Chondrocyte (in vitro differentiated cells): ENCODE measurements around the gene ABCF1. TPM values are rescaled to one million over a fixed set of nuclear protein-coding genes. Genes with fewer than 3 reads are reported as not detected.
A peak's percentile ranks its signal among the peaks of the same experiment; 100 is the strongest.

ENCODE experiments used
- DNase-seq: peaks from one replicate; pipeline ENCODE4 v3.0.0; 2021; ENCODE audit warnings: mixed read lengths, low spot score
- H3K27ac Mint-ChIP-seq: one replicate; pipeline ENCODE4 v1.8.0; 2021; ENCODE audit warnings: mild to moderate bottlenecking, moderate library complexity, mixed read lengths; ENCODE audit not compliant: unreplicated experiment
- H3K27me3 Mint-ChIP-seq: 2 replicates; pipeline ENCODE4 v1.8.0; 2021; ENCODE audit warnings: low read depth, mixed read lengths
- H3K36me3 Mint-ChIP-seq: 2 replicates; pipeline ENCODE4 v1.8.0; 2021; ENCODE audit warnings: low read depth, mixed read lengths
- H3K4me1 Mint-ChIP-seq: 2 replicates; pipeline ENCODE4 v1.8.0; 2021; ENCODE audit warnings: low read depth, mild to moderate bottlenecking, mixed read lengths
- H3K4me3 Mint-ChIP-seq: one replicate; pipeline ENCODE4 v1.8.0; 2021; ENCODE audit warnings: mild to moderate bottlenecking, moderate library complexity, mixed read lengths; ENCODE audit not compliant: unreplicated experiment
- H3K9me3 Mint-ChIP-seq: 2 replicates; pipeline ENCODE4 v1.8.0; 2021; ENCODE audit warnings: low read depth, mixed read lengths
- total RNA-seq: library from RNA; stranded (reverse); gene quantifications from 3 replicates; pipeline ENCODE4 v1.2.1, GENCODE V29; 2021
- TF ChIP-seq, protein P1 (sequence below): fragments of 200-600 bp; sonication (generic); IDR thresholded peaks from 2 replicates; pipeline ENCODE4 v1.5.0; 2021; ENCODE audit warnings: antibody characterized with exemption, mild to moderate bottlenecking, moderate library complexity

Gene ABCF1
- total RNA-seq, 1 donor from 2014 or later = 53.0 TPM

- no peak for DNase-seq
- H3K36me3 Mint-ChIP-seq = peaks cover 19% of the 10 kb centered on the region
- no peaks in the 10 kb centered on the region for H3K27me3 Mint-ChIP-seq
- peak overlapping the region; percentile 99 for H3K4me3 Mint-ChIP-seq
- H3K4me1 Mint-ChIP-seq = peaks cover 54% of the 10 kb centered on the region
- no peaks in the 10 kb centered on the region for H3K9me3 Mint-ChIP-seq
- TF ChIP-seq, protein P1, sequence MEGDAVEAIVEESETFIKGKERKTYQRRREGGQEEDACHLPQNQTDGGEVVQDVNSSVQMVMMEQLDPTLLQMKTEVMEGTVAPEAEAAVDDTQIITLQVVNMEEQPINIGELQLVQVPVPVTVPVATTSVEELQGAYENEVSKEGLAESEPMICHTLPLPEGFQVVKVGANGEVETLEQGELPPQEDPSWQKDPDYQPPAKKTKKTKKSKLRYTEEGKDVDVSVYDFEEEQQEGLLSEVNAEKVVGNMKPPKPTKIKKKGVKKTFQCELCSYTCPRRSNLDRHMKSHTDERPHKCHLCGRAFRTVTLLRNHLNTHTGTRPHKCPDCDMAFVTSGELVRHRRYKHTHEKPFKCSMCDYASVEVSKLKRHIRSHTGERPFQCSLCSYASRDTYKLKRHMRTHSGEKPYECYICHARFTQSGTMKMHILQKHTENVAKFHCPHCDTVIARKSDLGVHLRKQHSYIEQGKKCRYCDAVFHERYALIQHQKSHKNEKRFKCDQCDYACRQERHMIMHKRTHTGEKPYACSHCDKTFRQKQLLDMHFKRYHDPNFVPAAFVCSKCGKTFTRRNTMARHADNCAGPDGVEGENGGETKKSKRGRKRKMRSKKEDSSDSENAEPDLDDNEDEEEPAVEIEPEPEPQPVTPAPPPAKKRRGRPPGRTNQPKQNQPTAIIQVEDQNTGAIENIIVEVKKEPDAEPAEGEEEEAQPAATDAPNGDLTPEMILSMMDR = no peak
- H3K27ac Mint-ChIP-seq = peak overlapping the region; percentile 100
These were observed 44.1 kb downstream of the ABCF1 start for GRCh38 chr6:30615219-30615957.

GRCh38 chr6:30615958-30616810 is 44.9 kb downstream of the ABCF1 start:
- DNase-seq = no peak
- peaks cover 19% of the 10 kb centered on the region for H3K36me3 Mint-ChIP-seq
- H3K27me3 Mint-ChIP-seq = no peaks in the 10 kb centered on the region
- H3K4me1 Mint-ChIP-seq = peaks cover 48% of the 10 kb centered on the region
- no peaks in the 10 kb centered on the region for H3K9me3 Mint-ChIP-seq
- peak overlapping the region; percentile 99 for H3K4me3 Mint-ChIP-seq
- H3K27ac Mint-ChIP-seq = peak overlapping the region; percentile 100
- TF ChIP-seq, protein P1 = no peak

DNA sequence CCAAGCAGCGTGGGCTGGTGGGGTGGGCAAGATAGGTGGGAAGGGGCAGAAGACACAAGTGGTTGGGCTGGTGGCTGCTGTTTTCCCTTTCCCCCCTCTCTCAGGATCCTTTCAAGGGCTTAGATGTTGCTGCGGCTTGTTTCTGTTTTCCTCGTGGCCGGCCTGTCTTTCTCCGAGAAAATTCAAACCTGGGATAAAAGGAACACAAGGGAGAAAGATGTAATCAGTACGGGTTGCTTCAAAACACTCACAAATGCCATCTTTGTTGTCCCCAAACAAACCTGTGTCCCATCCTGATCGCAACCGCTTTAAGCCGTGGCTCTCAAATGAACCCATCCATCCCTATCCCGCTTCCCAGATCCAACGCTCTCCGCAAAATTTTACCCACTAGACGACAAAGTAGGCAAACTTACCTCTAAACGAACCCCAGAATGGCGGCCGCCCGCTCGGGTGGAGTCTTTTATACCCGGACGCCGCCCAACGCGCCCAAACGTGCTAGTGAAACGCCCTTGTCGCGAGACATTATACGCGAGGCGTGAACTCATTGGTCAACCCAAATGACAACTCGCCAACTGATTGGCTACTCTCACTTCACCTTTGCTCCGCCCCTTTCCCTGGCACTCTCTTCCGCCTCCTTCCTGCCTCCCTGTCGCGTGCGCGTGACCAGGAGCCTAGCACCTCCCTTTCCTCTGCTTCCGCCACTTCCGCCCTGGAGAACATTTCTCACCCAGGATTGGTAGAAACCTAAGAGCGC is 45.7 kb downstream of the ABCF1 start, which contains the start of gene PPP1R10:
TSS of gene PPP1R10 (minus strand) at position 433 of the 754 bp plus-strand sequence. CDS start 7,299 bp downstream, outside the sequence.
- peaks cover 40% of the 10 kb centered on the region for H3K4me1 Mint-ChIP-seq
- TF ChIP-seq, protein P1 = no peak
- no peaks in the 10 kb centered on the region for H3K9me3 Mint-ChIP-seq
- peaks cover 19% of the 10 kb centered on the region for H3K36me3 Mint-ChIP-seq
- H3K27ac Mint-ChIP-seq = peak within 1 kb of the TSS; percentile 100
- DNase-seq = peak; percentile 100
- no peaks in the 10 kb centered on the region for H3K27me3 Mint-ChIP-seq
- H3K4me3 Mint-ChIP-seq = peak within 1 kb of the TSS; percentile 99

DNA sequence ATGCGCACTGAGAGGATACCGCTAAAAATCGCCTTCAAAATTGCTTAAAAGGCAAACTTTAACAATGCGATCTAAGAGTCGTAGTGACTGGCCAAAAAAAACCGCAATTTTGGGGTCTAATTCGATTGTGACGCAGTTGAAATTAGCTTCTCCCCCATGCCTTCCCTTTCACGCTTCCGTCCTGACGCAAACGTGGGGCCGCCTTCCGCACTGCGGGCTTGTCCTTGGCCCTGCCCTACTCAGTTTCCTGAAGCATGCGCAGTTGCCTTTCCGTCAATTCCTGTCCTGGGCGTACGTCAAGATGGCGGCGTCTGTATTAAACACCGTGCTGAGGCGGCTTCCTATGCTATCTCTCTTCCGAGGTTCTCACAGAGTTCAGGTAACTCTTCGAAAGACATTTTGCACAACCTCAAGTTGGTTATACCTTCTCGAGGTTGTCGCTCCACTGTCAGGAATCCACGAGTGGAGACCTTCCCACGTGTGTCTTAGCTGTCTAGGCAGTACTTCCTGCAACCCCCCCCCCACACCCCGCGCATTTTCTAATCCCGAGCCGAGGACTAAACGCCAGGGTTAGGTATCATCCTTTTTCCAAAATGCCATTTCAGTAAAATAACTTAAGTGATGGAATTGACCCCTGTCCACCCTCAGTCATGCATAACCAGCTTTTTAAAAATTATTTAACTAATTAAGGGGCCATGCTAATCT is 46.5 kb downstream of the ABCF1 start, which contains the start of gene MRPS18B:
TSS of gene MRPS18B (plus strand) at position 276 of the 705 bp plus-strand sequence. CDS start at position 302, 26 bp downstream.
- DNase-seq = peak; percentile 99
- Mint-ChIP-seq H3K4me1 (peaks cover 34% of the 10 kb centered on the region), H3K27ac (peak within 1 kb of the TSS; percentile 100), H3K27me3 (no peaks in the 10 kb centered on the region), H3K4me3 (peak within 1 kb of the TSS; percentile 99), H3K36me3 (peaks cover 21% of the 10 kb centered on the region), H3K9me3 (no peaks in the 10 kb centered on the region)
- TF ChIP-seq, protein P1 = no peak
